ENCODE results near the gene SLC39A11.
A peak's percentile ranks its signal among the peaks of the same experiment; 100 is the strongest.

The SLC39A11 gene

GRCh38 chr17:72661116-72661944 is 431.2 kb downstream of the SLC39A11 start:
- Histone ChIP-seq H3K4me3 (ENCODE audit: insufficient read depth, low read depth, low read length) (no peak overlapping the region), H3K27ac (ENCODE audit: insufficient read depth, low read depth, low read length, poor library complexity, severe bottlenecking) (no peak overlapping the region), H3K4me1 (ENCODE audit: control insufficient read depth, insufficient read depth, low read length) (peaks cover 17% of the 10 kb centered on the region), H3K36me3 (ENCODE audit: control insufficient read depth, insufficient read depth, low read length) (no peaks in the 10 kb centered on the region), H3K9me3 (ENCODE audit: control insufficient read depth, low read length) (no peaks in the 10 kb centered on the region), H3K27me3 (ENCODE audit: control insufficient read depth, insufficient read depth, low read length, poor library complexity, severe bottlenecking) (no peaks in the 10 kb centered on the region)
- WGBS, 2 experiments, result 85 to 86% methylated on average over 21 of the region's 21 CpGs

- Histone ChIP-seq H3K4me1 (ENCODE audit: control insufficient read depth, insufficient read depth, low read length) (peaks cover 21% of the 10 kb centered on the region), H3K27ac (ENCODE audit: insufficient read depth, low read depth, low read length, poor library complexity, severe bottlenecking) (no peak overlapping the region), H3K27me3 (ENCODE audit: control insufficient read depth, insufficient read depth, low read length, poor library complexity, severe bottlenecking) (no peaks in the 10 kb centered on the region), H3K9me3 (ENCODE audit: control insufficient read depth, low read length) (no peaks in the 10 kb centered on the region), H3K36me3 (ENCODE audit: control insufficient read depth, insufficient read depth, low read length) (no peaks in the 10 kb centered on the region), H3K4me3 (ENCODE audit: insufficient read depth, low read depth, low read length) (no peak overlapping the region)
- 94 to 95% methylated on average over 20 of the region's 20 CpGs for WGBS, 2 experiments
Observed at GRCh38 chr17:72660274-72661115, 432.0 kb downstream of the SLC39A11 start.

- Histone ChIP-seq H3K36me3 (ENCODE audit: control insufficient read depth, insufficient read depth, low read length) (no peaks in the 10 kb centered on the region), H3K27me3 (ENCODE audit: control insufficient read depth, insufficient read depth, low read length, poor library complexity, severe bottlenecking) (no peaks in the 10 kb centered on the region), H3K4me3 (ENCODE audit: insufficient read depth, low read depth, low read length) (no peak overlapping the region), H3K9me3 (ENCODE audit: control insufficient read depth, low read length) (no peaks in the 10 kb centered on the region), H3K27ac (ENCODE audit: insufficient read depth, low read depth, low read length, poor library complexity, severe bottlenecking) (no peak overlapping the region), H3K4me1 (ENCODE audit: control insufficient read depth, insufficient read depth, low read length) (peaks cover 22% of the 10 kb centered on the region)
- WGBS, 2 experiments, result 82 to 84% methylated on average over 4 of the region's 4 CpGs
Observed at GRCh38 chr17:72659811-72660210, 432.7 kb downstream of the SLC39A11 start.

- Histone ChIP-seq H3K4me3 (ENCODE audit: insufficient read depth, low read depth, low read length) (no peak overlapping the region), H3K36me3 (ENCODE audit: control insufficient read depth, insufficient read depth, low read length) (no peaks in the 10 kb centered on the region), H3K27me3 (ENCODE audit: control insufficient read depth, insufficient read depth, low read length, poor library complexity, severe bottlenecking) (no peaks in the 10 kb centered on the region), H3K27ac (ENCODE audit: insufficient read depth, low read depth, low read length, poor library complexity, severe bottlenecking) (no peak overlapping the region), H3K9me3 (ENCODE audit: control insufficient read depth, low read length) (no peaks in the 10 kb centered on the region), H3K4me1 (ENCODE audit: control insufficient read depth, insufficient read depth, low read length) (peaks cover 22% of the 10 kb centered on the region)
- 89 to 94% methylated on average over 5 of the region's 5 CpGs for WGBS, 2 experiments
Observed at GRCh38 chr17:72658675-72659074, 433.8 kb downstream of the SLC39A11 start.

- Histone ChIP-seq H3K36me3 (ENCODE audit: control insufficient read depth, insufficient read depth, low read length) (no peaks in the 10 kb centered on the region), H3K27me3 (ENCODE audit: control insufficient read depth, insufficient read depth, low read length, poor library complexity, severe bottlenecking) (no peaks in the 10 kb centered on the region), H3K4me3 (ENCODE audit: insufficient read depth, low read depth, low read length) (no peak overlapping the region), H3K9me3 (ENCODE audit: control insufficient read depth, low read length) (no peaks in the 10 kb centered on the region), H3K4me1 (ENCODE audit: control insufficient read depth, insufficient read depth, low read length) (peaks cover 22% of the 10 kb centered on the region), H3K27ac (ENCODE audit: insufficient read depth, low read depth, low read length, poor library complexity, severe bottlenecking) (no peak overlapping the region)
- 81% methylated on average over 9 of the region's 9 CpGs for WGBS, 2 experiments
Observed at GRCh38 chr17:72657467-72658317, 434.8 kb downstream of the SLC39A11 start.

- Histone ChIP-seq H3K4me1 (ENCODE audit: control insufficient read depth, insufficient read depth, low read length) (peaks cover 17% of the 10 kb centered on the region), H3K4me3 (ENCODE audit: insufficient read depth, low read depth, low read length) (no peak overlapping the region), H3K27ac (ENCODE audit: insufficient read depth, low read depth, low read length, poor library complexity, severe bottlenecking) (peak overlapping the region; percentile 50), H3K36me3 (ENCODE audit: control insufficient read depth, insufficient read depth, low read length) (no peaks in the 10 kb centered on the region), H3K27me3 (ENCODE audit: control insufficient read depth, insufficient read depth, low read length, poor library complexity, severe bottlenecking) (no peaks in the 10 kb centered on the region), H3K9me3 (ENCODE audit: control insufficient read depth, low read length) (no peaks in the 10 kb centered on the region)
- WGBS, 2 experiments, result 61 to 67% methylated on average over 12 of the region's 14 CpGs
Observed at GRCh38 chr17:72656130-72656763, 436.2 kb downstream of the SLC39A11 start.

GRCh38 chr17:72654706-72655105 is 437.8 kb downstream of the SLC39A11 start:
- Histone ChIP-seq H3K4me1 (ENCODE audit: control insufficient read depth, insufficient read depth, low read length) (peaks cover 10% of the 10 kb centered on the region), H3K27ac (ENCODE audit: insufficient read depth, low read depth, low read length, poor library complexity, severe bottlenecking) (no peak overlapping the region), H3K36me3 (ENCODE audit: control insufficient read depth, insufficient read depth, low read length) (no peaks in the 10 kb centered on the region), H3K9me3 (ENCODE audit: control insufficient read depth, low read length) (no peaks in the 10 kb centered on the region), H3K4me3 (ENCODE audit: insufficient read depth, low read depth, low read length) (no peak overlapping the region), H3K27me3 (ENCODE audit: control insufficient read depth, insufficient read depth, low read length, poor library complexity, severe bottlenecking) (no peaks in the 10 kb centered on the region)
- 93 to 94% methylated on average over 12 of the region's 12 CpGs for WGBS, 2 experiments

GRCh38 chr17:72651988-72652387 is 440.5 kb downstream of the SLC39A11 start:
- H3K9me3 ChIP-seq (ENCODE audit: control insufficient read depth, low read length), result no peaks in the 10 kb centered on the region

GRCh38 chr17:72648702-72649101 is 443.8 kb downstream of the SLC39A11 start:
- no peak overlapping the region for H3K27ac ChIP-seq (ENCODE audit: insufficient read depth, low read depth, low read length, poor library complexity, severe bottlenecking)
- WGBS, 2 experiments, result 95% methylated on average over 11 of the region's 11 CpGs
- no peaks in the 10 kb centered on the region for H3K27me3 ChIP-seq (ENCODE audit: control insufficient read depth, insufficient read depth, low read length, poor library complexity, severe bottlenecking)
- H3K4me3 ChIP-seq (ENCODE audit: insufficient read depth, low read depth, low read length), result no peak overlapping the region
- no peaks in the 10 kb centered on the region for H3K9me3 ChIP-seq (ENCODE audit: control insufficient read depth, low read length)
- no peaks in the 10 kb centered on the region for H3K4me1 ChIP-seq (ENCODE audit: control insufficient read depth, insufficient read depth, low read length)
- H3K36me3 ChIP-seq (ENCODE audit: control insufficient read depth, insufficient read depth, low read length), result no peaks in the 10 kb centered on the region

More at GRCh38 chr17:72651988-72652387, 440.5 kb downstream of the SLC39A11 start:
- H3K4me1 ChIP-seq (ENCODE audit: control insufficient read depth, insufficient read depth, low read length), result peaks cover 10% of the 10 kb centered on the region
- H3K27ac ChIP-seq (ENCODE audit: insufficient read depth, low read depth, low read length, poor library complexity, severe bottlenecking), result no peak overlapping the region
- no peaks in the 10 kb centered on the region for H3K36me3 ChIP-seq (ENCODE audit: control insufficient read depth, insufficient read depth, low read length)
- no peaks in the 10 kb centered on the region for H3K27me3 ChIP-seq (ENCODE audit: control insufficient read depth, insufficient read depth, low read length, poor library complexity, severe bottlenecking)
- H3K4me3 ChIP-seq (ENCODE audit: insufficient read depth, low read depth, low read length), result no peak overlapping the region
